NOMO-1 treated with DMSO at 0.1 percent for 48 hours (cell line): ENCODE data around the gene SLAMF1.

ENCODE experiments used
- DNase-seq: peaks from one replicate; lab custom pipeline; 2025; ENCODE audit not compliant: unreplicated experiment; lab: John Stamatoyannopoulos, UW

SLAMF1 gene

GRCh38 chr1:160625725-160626498 lies 20.9 kb downstream of the SLAMF1 start:
- peak; percentile 73 for DNase-seq

DNA sequence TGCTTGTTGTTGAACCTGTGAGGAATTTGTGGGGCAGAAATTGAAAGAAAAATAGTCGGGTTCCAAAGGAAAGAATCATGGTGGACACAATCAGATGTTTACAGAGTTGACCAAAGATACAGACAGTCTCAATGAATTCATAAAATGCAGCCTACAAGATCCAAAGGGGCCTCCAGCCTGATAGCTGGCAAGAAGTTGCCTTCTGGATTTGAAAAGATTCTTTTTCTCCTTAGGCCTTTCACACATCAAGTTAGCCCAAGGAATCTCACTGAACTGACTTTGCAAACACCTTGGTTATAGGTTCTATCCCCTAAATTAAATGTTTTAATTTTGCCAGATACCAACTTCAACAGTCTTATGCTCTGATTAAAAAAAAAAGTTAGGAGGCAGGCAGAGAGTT lies 21.5 kb downstream of the SLAMF1 start:
- DNase-seq, result no peak

DNA sequence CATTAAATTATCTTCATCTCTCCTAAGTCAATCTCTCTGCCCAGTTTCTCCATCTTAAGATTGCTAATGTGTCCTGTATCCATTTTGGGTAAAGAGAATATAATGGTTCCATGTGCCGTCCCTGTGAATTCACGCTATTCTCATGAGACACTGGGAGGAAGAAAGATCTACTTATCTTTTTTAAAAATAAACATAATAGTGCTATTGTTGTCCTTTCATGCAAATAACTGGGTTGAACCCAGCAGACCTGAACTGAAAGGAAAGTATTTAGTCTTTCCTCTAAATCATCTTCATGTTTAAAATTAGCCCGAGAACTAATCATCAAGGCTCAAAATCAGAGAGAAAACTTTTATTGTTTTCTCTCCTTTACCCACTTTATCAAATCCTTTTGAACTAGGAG lies 22.4 kb downstream of the SLAMF1 start:
- DNase-seq, result no peak

- no peak for DNase-seq
Measured at GRCh38 chr1:160623862-160624261, 23.0 kb downstream of the SLAMF1 start.

DNA sequence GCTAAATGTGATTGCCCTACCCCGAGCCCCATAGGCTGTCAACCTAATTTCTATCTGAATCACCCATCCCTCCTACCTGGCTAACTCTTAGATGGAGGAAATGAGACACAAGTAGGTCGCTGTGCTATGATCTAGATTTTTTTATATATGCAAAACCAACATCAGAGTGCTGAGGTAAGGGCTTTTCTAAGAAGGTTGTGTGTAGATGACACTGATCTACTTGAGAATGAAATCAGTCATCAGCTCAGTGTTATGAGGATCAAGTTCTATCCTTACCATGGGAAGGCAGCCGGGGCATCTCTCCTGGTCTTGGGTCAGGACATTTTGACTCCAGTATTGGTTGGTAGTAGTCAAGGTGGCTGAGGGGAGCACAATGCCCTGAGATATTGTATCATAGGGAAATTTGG lies 23.6 kb downstream of the SLAMF1 start:
- DNase-seq, result no peak

- no peak for DNase-seq
Measured at GRCh38 chr1:160622501-160623226, 24.2 kb downstream of the SLAMF1 start.

DNA sequence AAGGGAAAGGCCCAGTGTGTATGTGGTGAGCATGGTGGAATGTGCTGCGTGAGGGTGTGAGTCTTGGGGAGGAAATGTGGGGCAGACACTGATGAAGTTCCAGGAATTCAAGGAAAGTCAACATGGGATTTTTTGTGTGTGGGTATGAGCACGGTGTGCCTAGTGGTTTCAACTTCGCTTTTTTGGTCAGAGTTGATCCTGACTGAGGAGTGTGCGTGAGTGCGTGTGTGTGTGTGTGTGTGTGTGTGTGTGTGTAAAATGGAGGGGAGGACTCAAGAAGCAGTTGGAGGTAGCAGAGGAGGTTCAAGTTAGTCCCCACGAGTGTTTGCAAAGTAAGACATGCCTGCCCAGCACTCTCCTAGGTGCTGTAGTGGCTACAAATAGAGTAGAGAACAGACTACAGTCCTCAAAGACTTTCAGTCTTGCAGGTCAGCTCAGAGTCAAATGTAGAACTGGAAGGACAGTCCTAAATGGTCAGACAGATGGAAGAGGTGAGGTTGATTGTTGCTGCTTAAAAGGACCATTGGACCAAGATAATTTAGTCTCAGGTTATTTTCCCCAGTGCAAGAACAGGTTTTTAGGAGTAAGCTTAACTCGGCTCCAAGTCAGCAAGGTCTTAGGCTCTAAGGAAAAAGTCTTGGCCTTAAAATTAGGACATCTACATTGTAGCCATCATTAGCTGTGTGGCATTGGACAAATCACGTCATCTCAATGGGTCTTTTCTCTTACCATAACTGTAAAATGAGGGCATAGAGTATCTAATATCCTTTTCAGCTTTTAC lies 25.0 kb downstream of the SLAMF1 start:
- DNase-seq, result no peak

- DNase-seq, result no peak
Measured at GRCh38 chr1:160620942-160621632, 25.8 kb downstream of the SLAMF1 start.

DNA sequence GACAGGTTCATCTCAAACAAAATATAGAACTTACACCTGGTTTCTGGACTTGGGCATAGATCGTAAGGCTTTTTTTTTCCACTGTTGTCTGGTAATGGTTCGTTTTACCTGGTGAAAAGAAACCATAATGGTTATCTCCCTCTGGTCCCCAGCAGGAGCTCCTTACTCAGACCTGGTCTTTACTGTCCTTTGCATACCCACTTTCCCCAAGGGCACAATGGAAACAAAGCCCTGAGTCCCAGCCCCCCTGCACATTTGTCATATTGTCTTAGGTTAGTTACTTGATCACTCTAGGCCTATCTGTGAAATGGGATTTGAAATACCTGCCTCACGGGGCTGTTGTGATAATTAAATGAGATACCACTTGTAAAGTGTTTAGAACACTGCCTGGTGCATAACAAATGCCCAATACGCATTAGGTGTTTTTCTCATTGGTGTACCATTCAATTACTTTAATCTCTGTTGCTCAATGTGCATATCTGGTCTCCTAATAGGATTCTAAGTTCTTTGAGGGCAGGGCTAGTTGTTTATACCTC lies 27.0 kb downstream of the SLAMF1 start:
- no peak for DNase-seq

DNA sequence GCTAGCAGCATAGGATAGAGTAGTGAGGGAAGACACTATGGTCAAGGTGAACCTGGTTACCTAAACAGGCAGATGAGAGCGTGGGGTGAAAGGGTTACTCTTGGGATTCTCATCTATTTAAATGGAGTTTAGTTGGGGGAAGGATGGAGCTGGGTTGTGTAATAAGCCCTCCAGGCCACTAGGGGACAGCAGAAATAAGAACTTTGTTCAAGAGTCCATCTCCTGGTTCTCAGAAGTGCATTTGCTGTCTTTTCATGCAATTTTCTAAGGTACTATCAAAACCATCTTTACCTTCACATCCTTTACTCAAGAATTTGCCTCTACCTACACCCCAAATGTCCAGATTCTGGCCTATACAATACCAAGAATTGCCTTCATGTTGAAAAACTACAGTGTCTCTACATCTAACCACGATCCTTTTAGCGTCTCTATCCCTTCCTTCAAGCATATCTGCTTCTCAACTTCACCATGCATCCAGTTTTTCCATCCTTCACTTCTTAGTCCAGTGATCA lies 28.0 kb downstream of the SLAMF1 start:
- peak; percentile 2 for DNase-seq

DNA sequence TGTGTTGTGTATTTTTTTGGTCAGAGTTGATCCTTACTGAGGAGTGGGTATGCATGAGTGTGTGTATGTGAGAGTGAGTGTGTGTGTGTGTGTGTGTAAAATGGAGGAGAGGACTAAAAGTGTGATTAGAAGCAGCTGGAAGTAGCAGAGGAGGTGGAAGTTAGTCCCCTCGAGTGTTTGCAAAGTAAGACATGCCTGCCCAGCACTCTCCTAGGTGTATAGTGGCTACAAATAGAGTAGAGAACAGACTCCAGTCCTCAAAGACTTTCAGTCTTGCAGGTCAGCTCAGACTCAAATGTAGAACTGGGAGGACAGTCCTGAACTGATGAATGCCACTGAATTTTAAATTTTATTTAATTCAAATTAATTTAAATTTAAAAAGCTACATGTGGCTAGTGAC lies 28.5 kb downstream of the SLAMF1 start:
- DNase-seq, result no peak

DNA sequence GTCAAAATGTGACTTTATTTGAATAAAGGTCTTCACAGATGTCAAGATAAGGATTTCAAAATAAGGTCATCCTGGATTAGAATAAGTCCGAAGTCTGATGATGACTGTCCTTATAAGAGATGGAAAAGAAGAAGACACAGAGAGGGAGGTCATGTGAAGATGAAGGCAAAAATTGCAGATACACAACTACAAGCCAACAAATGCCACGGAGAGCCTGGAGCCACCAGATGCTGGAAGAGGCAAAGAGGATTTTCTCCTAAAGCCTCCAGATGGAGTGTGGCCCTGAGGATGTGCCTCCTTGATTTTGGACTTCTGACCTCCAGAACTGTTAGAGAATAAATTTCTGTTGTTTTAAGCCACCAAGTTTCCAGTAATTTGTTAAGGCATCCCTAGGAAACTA lies 31.2 kb downstream of the SLAMF1 start:
- no peak for DNase-seq

- no peak for DNase-seq
Measured at GRCh38 chr1:160614410-160614809, 32.4 kb downstream of the SLAMF1 start.

- DNase-seq, result no peak
Measured at GRCh38 chr1:160612613-160613218, 34.1 kb downstream of the SLAMF1 start.

- DNase-seq, result no peak
Measured at GRCh38 chr1:160610569-160611242, 36.1 kb downstream of the SLAMF1 start.

DNA sequence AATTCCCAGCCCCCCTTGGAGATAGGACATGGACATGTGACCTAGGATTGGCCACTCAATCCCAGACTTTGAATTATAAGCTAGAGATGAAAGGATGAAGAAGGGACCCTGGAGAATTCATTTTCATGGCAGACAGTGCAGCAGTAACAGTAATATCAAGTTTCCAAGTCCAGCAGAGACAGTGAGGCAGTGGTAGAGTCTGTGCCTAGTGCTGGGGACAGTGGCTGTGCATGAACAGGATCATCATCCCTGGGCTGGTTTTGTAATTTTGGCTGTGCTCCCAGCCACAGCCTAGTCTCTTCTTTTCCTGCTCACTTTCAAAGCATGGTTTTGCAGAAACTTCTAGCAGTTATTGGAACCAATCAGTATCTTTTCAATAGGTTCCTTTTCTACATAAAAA lies 37.9 kb downstream of the SLAMF1 start:
- no peak for DNase-seq

DNA sequence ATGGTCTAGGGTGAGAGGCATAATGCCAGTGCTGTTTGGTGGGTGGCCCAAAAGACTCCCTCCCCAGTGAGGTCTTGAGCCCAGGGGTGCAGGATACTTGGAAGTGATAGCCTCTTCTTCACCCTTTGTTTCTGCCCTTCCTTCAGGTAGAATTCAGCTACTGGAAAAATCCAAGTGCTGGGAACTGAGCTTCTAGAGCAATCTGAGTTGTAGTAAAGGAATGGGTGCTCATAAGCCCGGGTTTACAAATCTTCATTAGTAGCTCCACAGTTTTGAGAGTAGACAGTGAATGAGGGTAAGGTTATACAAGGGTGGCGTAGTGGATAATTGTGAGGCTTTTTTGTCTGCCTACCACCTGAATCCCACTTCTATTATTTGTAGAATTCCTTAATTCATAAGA lies 38.3 kb downstream of the SLAMF1 start:
- DNase-seq, result no peak

DNA sequence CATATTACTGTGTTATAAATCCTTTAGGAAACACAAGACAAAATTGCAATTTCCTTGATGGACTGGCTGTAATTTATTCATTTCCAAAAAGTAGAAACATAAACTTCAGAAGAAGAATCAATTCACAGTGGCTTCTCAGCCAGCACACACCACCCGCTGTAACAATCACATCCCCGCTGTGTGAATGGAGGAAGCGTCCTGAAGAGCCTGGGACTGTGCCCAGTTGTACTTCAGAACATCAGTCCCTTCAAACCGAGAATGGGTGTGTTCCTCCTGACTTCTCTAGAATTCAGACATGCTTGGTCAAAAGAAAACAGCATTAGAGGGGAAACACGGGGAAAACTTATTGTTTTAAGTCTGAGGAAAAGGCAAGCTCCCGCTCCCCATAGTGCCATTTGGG lies 38.8 kb downstream of the SLAMF1 start:
- DNase-seq, result no peak

DNA sequence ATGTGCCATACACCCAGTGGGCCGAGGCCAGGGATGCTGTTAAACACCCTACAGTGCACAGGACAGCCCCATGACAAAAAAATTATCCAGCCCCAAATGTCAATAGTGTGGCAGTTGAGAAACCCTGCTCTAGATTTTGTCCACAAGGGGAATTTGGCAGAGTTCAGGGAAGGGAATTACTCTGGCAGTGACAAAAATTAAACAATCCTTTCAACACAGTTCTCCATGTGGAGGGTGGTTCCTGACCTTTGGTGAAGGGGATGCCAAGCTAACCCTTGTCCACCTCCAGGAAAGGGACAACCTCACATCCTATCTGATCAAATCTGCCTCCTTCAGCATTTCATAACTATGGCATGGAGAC lies 39.2 kb downstream of the SLAMF1 start:
- no peak for DNase-seq
